OCI-LY3 (cell line): ENCODE data around the gene CACNA1C.

ENCODE experiments used
- EZH2phosphoT487 ChIP-seq: fragments of 200-600 bp; shearing (Covaris generic); IDR thresholded peaks from 2 replicates; pipeline ENCODE4 v1.6.1; 2018; ENCODE audit warnings: antibody characterized with exemption, mixed run types, low read depth
- TF ChIP-seq, protein P1 (sequence below): fragments of 200-600, 300-600 bp; sonication (generic); IDR thresholded peaks from 2 replicates; pipeline ENCODE4 v1.5.1; 2014; ENCODE audit warnings: antibody characterized with exemption, low read length, low read depth

DNA sequence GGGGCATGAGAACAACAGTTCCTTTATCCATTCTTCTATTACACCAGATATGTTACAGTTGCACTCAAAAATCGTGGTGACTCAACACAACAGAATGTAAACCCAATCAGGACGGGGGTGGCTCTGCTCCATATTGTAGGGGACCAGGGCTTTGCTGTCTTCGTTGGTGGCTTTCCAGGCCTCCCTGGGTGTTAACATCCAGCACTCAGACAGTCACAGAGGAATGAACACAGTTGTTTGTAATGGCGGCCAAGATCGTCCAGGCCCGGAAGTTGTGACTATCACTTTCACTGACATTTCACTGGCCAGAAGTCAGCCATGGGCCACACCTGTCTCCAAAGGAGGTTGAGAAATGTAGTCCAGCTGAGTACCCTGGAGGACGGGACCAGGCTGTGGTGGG, 204.1 kb downstream of the CACNA1C start:
- TF ChIP-seq, protein P1, sequence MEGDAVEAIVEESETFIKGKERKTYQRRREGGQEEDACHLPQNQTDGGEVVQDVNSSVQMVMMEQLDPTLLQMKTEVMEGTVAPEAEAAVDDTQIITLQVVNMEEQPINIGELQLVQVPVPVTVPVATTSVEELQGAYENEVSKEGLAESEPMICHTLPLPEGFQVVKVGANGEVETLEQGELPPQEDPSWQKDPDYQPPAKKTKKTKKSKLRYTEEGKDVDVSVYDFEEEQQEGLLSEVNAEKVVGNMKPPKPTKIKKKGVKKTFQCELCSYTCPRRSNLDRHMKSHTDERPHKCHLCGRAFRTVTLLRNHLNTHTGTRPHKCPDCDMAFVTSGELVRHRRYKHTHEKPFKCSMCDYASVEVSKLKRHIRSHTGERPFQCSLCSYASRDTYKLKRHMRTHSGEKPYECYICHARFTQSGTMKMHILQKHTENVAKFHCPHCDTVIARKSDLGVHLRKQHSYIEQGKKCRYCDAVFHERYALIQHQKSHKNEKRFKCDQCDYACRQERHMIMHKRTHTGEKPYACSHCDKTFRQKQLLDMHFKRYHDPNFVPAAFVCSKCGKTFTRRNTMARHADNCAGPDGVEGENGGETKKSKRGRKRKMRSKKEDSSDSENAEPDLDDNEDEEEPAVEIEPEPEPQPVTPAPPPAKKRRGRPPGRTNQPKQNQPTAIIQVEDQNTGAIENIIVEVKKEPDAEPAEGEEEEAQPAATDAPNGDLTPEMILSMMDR, result no peak
- TF ChIP-seq EZH2phosphoT487, result no peak
